PC-3 (cell line): ENCODE data around the gene ETV6.

Source experiments
- CTCF ChIP-seq: fragments of 300-600 bp; sonication (generic); conservative IDR thresholded peaks from 2 replicates; pipeline ENCODE4 v1.5.1; 2017; ENCODE audit warnings: antibody characterized with exemption, low read depth, mild to moderate bottlenecking, low read length
- EZH2phosphoT487 ChIP-seq: fragments of 300-600 bp; sonication (generic); IDR thresholded peaks from 2 replicates; pipeline ENCODE4 v1.6.1; 2018; ENCODE audit warnings: mild to moderate bottlenecking, antibody characterized with exemption, low read length, borderline replicate concordance

GRCh38 chr12:11916113-11916512 is 266.6 kb downstream of the ETV6 start:
- TF ChIP-seq CTCF = no peak
- TF ChIP-seq EZH2phosphoT487 = no peak
